Stimulated activated CD8-positive, alpha-beta memory T cell treated with anti-CD3 and anti-CD28 coated beads, Interleukin-7, amount 100 ng/mL, for 24 hours (primary cell): ENCODE measurements around the gene TMEM198.

Experiments used
- DNase-seq: peaks from one replicate; pipeline ENCODE4 v3.0.0-alpha.2; 2020; ENCODE audit warnings: low read depth

Gene TMEM198

DNA sequence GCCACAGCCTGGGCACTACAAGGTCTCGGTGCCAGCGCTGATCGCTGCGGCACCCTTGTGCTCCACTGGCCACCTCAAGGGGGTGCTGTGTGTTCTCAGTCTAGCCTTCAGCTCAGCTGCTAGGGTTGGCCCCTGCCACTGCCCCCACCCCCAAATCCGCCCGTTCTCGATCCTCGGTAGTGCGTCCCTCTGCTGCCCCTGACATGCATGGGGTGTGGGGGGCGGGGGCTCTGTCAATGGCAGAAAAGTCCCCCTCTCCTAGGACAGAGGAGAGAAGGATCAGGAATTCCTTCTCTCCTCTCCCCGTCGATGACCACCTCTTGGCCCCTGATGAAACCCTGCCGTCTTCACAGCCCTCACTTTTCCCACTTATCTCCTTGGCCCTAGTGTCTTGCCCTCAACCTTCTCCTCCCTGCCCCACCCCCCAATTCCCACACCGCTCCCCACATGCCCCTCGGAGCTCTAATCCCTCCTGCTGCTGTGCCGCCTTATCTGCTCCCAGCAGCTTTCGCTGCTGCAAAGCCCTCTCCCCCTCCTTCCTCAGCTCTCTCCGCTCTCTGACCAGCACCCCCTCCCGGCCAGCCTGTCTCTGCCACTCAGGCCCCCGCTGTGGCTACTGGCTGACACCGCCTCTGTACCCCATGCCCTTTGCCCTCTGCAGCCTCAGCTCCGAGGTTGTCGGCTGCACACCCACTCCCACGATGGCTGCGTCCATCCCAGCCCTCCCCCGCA is 33.9 kb upstream of the TMEM198 start:
- DNase-seq = no peak

DNA sequence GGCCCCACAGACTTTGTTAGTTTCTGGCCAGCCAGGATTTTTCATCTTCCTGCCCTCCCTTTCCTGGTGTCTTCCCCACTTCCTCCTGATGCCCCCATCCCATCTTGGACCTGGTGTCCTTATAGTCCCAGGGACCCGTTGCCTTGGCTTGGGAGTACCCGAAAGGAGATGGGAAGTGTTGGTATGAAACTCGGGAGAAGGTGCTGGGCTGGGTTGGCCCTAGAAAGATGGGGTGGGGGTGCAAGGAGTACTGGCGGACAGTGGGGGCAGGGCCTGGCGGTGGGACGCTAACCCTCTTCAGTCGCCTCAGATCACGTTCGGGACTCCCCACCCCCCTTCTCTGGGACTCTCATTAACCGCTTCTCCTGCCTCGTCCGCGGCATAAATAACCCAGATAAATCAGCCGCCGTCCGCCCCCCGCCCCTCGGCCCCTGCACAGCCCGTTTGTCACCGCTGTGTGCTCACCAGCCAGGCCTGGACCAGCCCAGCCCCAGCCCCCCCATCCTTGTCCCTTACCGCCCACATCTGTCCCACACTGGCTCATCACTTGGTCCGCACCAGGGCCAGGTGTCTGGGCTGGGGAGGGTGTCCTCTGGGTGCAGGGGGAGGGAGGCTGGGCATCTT is 33.2 kb upstream of the TMEM198 start:
- no peak for DNase-seq

DNA sequence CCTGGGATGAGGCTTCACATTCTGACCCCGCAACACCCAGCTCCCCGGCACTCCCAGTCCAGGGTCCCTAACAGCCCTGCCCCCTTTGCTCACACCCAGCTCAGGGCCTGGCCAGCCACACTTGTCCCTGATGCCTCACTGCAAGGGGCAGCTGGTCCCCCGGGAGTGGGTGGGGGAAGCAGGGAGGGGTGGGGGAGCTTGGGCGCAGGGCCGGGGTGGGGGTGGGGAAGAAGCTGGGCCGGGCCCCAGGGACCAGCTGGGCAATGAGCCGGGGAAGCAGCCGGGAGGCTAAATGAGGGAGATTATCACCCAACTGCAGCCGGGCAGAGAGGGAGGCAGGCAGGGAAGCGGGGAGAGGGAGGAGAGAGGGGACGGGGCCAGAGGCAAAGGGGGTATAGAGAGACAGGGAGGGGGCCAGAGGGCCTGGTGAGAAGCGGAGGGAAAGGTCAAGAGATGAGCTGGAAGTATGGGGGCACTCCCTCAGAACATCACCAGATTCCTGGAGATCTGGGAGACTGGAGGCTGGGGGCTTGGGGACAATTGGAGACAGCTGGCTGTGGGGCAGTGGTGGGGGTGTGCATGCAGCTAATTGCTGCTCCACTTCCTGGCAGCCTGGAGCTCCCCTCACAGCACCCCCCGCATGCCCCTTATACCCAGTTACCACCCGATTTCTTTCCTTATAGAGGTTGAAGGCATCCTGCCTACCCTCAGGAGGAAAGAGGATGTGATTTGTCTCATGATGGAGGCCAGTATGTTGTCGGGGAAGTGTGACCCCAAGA is 32.1 kb upstream of the TMEM198 start:
- DNase-seq = no peak

DNA sequence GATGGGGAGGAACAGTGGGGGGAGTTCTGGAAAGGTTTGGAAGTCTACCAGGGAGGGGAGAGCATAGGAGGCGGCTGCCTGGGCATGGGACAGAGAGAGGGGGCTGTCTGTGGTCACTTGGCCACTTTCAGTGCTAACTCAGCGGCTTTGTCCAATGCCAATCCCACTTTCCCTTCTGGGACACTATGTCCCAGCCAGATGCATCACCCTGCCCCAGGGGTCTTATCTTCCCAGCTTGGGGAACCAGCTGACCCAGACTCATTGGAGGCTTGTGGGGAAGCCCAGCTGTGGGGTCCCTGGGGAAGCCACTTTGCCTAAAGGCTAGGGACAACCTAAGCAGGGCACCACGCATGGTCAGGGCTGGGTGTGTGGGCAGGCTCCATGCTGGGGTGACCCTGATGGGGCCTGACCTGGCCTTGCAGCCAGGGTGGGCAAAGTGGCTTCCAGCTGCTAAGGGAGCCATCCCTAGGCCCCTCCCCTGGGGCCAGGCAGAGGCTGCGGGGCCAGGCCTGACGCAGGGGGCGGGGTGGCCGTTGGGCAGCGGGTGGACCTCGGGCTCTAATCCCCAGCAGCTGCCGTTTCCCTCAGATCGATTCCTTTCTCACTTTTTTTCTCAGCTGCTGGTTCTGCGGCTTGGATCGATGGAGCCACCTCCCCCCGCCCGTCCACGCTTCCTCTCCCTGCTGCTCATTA is 31.2 kb upstream of the TMEM198 start:
- no peak for DNase-seq

DNA sequence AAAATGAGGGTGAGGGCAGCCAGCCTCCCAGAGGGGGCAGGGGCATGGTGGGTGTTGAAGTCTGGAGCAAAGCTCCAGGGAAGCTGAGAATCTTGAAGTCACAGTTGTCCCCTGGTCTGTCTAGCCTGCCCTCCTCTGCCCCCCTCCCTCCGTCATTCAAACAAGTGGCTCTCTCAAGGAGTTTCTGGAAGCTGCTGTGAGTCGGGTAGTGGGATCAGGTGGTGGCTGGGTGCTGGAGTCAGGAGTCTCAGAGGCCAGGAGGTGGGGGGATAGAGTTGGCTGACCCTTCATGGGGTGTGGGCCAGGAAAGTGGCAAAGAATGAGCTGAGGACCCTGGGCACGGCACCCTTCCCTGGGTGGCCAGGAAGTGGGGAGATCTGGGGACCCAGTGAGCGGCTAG is 30.0 kb upstream of the TMEM198 start:
- no peak for DNase-seq

DNA sequence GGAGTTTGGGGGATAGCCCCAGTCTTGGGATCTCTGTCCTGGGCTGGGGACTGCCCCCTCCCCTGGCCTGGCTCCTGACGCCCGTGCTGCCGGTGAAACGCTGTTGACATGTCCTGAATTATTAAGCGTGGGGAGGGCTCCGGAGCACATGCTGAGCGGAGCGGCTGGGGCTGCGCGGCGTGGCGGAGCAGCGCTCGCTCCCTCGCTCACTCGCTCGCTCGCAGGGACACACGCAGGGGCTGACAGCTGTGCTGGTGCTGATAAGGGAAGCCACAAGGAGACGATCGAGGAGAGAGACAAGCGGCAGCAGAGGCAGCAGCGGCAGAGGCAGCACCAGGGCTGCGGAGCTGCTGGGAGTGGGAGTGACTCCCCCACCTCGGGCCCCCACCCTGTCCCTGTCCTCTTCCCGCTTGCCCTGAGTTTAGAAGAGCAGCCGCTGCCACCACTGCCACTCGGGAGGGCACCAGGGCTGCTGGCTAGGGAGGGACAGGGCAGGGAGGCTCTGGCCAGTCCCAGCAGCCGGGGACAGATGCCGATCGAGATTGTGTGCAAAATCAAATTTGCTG is 29.5 kb upstream of the TMEM198 start, which contains the start of gene ASIC4:
ASIC4 (plus strand) TSS at position 287 of the 566 bp plus-strand sequence; CDS start at position 530, 243 bp downstream.
- no peak for DNase-seq

DNA sequence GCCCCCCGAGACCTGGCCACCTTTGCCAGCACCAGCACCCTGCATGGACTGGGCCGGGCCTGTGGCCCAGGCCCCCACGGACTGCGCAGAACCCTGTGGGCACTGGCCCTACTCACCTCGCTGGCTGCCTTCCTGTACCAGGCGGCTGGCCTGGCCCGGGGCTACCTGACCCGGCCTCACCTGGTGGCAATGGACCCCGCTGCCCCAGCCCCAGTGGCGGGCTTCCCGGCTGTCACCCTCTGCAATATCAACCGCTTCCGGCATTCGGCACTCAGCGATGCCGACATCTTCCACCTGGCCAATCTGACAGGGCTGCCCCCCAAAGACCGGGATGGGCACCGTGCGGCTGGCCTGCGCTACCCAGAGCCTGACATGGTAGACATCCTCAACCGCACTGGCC is 29.0 kb upstream of the TMEM198 start:
- DNase-seq = no peak

DNA sequence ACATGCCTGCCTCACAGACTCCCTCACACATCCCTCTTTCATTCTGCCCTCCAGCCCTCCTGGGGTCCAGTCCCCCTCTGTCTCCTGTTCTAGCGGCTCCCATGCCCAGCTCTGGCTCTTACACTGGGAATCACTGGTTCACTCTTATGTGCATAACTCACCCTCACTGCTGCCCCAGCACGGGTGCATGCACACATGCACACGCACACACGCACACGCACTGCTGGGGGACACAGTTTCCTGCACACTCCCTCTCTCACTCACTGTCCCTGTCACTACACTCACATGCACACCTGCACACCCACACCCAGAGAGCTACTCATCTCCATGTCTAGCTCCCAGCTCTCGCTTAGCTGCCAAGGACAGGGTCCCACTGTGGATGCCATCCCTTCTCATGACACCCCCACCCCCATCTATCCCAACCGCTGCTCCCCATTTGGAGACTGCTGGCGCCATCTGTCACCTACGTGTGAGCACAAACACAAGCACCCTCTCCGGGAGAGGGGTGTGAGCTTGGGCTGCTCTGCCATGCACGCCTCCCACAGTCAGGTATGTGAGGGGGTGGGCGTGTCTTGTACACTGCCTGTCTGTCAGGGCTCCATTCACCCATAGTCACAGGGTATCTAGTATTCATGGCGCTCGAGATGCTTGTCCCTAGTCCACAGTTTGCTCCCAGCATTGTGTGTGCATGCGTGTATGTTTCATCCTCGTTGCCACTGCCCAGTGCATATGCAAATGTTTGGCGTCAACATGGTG is 27.8 kb upstream of the TMEM198 start:
- DNase-seq = no peak

DNA sequence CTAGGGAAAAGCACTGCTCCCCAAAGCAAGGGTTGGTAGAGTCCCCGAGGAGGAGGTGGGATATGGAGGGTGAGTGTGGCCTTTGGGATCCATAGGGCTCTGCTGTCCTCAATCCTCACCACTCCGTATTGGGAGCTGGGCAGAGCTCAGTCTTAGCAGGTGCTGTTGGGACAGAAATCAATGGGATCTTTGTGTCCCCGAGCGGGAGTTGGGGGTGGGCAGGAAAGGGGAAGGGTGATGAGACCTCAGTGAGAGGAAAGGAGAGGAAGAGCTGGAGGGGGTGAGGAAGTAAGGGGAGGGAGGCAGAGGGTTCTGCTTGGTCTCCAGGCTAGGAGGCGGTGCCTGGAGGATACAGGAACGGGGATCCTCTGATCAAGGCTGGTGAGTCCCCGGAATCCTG is 26.9 kb upstream of the TMEM198 start:
- DNase-seq = no peak

DNA sequence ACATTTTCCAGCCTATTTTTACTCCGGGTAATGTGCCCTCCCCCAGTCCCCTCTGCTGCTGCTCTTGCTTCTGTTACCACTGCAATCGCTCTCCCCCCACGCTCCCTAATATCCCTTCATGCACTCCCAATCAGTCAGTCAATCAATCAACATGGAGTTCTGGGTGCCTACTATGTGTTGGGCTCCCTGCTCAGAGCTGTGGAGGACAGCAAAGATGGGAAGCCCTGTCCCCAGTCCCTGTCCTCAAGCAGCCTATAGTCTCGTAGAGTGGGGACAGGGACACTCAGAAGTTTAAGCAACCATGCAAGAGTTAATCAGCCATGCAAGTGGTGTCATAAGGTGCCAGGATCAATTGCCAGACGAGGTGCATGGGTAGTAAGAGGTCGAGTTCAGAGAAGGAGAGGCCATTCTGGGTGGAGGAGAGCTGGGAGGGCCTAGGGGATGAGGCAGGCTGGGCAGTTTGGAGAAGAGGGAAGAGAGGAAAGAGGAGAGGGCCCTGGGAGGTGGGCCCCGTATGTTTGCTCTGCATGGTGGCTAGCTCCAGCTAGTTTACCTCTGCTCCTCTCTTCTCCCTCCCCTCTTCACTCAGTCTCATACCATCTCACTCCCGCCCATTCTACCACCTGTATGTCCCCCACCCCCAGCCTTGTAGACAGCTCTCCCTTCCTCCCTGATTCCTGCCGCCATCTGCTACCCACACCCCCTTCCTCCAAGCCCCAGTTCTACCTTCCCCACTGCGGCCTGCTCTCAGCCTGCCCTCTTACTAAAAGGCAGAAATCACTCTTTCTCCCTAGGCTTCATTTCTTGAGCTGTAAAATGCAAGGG is 25.7 kb upstream of the TMEM198 start:
- no peak for DNase-seq

DNA sequence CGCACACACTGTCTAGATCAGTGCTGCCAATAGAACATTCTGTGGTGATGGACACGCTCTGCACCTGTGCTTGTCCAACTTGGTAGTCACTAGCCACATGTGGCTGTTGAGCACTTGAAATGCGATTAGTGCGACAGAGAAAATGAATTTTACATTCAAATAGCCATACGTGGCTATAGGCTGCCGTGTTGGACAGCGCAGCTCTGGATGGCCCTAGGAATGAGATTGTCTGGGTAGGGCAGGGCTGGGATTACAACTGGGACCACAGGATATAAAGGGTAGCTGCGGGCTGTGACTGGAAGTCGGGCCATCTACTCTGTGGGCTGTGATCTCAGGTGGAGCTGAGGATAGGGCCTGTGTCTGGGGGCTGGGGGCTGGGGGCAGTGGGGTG is 24.3 kb upstream of the TMEM198 start:
- no peak for DNase-seq

DNA sequence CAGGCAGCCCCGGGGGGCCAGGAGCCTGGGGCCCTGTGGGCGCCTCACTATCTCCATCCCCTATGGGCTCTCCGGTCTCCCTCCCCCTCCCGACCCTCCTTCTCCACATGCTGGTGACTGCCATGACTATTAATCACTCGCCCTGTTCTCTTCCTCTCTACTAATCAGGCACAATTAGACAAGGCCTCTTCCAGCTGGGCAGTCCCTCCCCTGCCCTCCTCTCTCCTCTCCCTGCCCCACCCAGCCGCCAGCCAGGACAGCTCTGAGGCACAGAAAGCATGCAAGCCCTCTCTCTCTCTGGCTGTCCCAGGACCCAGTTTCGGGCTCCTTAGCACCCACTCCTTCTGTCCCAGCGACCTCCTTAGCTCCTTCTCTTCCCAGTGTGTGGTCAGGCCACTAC is 23.7 kb upstream of the TMEM198 start:
- no peak for DNase-seq

DNA sequence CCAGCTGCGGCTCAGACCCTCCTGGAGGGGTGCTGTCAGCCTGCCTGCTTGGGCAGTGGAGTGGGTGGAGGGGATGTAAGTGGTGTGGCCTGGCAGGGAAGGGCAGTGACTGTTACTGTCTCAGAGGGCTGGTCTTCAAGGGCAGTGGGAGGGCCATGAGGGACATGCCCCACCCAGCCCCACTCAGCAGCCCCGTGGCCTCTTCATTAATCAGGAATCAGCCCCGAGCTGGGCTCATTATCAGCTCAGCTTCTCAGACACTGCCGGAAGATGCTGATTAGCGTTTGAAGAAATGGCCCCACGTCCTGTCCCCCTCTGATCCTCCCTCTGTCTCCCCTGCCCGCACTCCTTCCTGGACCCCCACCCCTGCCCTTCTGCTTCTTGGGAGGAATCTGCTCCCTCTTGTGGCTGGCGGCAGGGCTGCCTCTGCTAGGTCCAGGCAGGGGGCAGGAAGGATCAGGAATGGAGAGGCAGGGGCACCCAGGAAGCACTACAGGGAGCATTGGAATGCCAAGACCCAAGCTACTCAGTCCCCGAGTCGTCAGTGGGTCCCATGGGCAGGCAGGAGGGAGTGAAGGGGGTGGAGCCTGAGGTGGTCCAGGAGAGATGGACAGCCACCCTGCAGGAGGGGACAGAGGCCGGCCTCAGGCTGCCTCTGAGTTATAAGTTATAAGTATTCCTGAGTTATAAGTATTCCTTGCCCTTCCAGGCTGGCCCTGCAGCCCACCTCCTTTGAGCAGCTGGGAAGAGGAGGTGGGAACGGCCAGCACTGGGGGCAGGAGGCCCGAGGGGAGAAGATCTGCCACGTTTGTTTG is 22.6 kb upstream of the TMEM198 start:
- no peak for DNase-seq

DNA sequence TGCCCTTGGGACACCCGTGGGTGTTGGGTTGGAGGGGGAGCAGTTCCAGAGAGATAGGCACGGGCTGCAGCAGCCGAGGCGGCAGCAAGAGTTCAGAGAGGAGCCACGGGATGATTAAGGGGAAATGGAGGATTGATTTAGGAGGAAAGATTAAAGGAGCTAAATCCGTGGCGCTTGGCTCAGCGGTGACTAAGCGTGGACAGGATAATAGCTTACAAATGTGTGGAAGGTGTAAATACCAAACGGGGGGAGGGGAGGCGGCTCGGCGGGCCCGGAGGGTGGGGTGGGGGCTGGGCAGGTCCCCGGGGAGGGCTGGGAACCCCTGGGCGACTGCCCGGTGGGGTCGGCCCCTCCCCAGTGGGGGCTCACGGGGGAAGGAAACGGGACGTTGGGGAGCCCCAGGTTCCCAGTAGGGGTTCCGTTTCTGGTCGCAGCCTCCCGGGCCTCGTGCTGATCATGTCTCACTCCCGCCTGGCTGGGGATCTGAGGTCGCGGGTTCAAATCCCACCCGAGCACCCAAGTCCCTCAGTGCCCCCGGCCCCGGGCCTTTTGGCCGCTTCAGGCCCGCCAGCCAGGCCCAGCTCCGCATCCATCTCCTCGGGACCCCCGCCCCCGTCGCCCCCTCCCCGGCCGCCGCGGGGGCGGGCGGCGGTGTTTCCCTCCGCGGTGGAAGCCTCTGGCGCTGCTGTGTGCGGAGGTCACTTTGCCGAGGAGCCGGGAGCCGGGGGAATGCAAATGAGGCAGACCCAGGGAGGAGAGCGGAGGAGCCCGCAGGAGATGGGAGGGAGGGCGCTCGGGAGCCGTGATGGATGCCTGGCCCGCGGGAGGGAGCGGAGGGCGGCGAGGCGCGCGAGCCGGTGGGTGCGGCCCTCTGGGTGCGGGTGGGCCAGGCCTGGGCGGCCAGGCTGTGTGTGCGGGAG is 21.5 kb upstream of the TMEM198 start:
- no peak for DNase-seq

DNA sequence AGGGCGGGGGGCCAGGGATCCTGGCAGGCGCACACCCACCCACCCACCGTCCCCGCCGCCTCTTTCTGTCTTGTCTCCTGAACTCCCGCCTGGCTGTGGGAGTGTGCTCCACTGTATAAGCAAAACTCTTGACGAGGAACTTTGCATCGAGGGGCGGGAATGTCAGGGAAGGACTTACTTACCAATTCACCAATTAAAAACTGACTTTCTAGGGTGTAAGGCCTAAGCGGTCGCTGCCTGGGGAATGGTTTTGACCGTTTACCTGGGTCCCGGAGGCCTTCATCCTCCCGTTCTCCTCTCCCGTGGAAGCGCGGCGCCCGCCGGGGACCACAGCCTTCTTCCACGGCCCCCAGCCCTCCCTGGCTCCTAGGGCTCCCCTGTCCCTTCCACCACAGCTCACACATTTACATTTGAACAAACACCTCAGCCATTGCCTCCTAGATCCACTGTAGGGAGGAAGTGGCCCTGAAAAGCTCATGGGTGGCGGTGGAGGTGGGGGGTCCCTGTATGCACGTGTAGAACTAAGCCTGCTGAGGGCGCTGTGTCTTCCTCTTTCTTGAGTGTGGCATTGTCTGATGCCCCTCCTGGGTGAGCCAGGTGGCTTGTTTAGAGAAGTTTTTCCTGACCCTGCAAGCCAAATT is 20.7 kb upstream of the TMEM198 start:
- no peak for DNase-seq

DNA sequence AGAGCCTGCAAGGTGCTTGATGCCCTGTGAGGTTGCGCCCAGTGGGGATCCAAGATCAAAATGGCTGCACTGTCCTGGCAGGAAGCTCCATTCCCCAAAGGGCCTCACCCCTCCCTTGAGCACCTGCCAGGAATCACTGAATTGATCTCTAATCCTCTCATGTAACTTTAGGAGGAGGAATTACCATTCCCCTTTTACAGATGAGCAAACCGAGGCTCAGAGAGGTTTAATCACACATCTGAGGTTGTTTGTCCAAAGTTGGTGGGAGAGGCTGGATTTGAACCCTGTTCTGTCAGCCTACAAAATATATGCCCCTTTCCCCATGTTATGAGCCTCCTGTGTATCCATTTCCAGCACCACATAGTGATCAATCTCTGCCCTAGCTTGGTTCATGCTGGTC is 19.0 kb upstream of the TMEM198 start:
- DNase-seq = no peak

DNA sequence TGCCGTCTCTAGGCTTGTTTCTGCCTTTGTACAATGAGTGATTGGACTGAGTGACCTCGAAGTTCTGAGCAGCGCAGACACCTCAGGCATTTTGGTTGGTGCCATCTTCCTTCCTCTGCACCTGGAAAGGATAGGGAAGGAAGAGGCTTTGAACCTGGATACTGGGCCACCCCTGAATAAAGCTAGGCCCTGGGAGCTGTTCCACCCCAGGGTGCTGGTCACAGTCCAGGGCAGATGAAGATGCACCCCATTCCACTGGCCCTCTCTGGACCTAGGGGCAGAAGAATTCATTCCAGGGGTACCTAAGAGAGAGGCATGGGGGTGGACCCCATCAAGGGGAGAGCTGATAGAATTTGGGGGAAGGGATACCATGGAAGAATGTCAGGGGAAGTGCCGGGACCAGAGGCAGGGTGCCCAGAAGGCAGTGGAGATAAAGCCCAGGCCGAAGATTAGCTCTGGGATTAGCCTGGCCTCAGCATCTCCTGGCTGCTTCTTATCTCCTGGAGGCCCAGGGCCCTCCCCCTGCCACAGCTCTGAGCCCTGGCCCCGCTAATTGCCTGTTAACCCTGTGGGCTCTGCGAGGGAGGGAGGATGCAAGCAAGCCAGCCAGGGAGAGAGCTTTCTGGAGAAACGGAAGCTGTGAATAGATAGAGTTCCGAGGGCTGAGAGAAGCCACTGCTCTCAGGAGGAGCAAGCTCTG is 18.1 kb upstream of the TMEM198 start:
- no peak for DNase-seq
